ENCODE measurements around the gene CTR9. TPM values are rescaled to one million over a fixed set of nuclear protein-coding genes. Genes with fewer than 3 reads are reported as not detected.
A peak's percentile ranks its signal among the peaks of the same experiment; 100 is the strongest.

CTR9 gene
- total RNA-seq, 1 donor: 30.5 TPM

- DNase-seq (ENCODE audit: low read depth): peak; percentile 85
- TF ChIP-seq CTCF (IDR thresholded peaks at IDR 0.05; ENCODE audit: insufficient read depth, low read length): no peak
- H3K4me3 ChIP-seq (ENCODE audit: low read depth, low read length): no peak overlapping the region
Observed at GRCh38 chr11:10778217-10778970, 27.3 kb downstream of the CTR9 start.

GRCh38 chr11:10779086-10779485 lies 28.0 kb downstream of the CTR9 start:
- TF ChIP-seq CTCF (IDR thresholded peaks at IDR 0.05; ENCODE audit: insufficient read depth, low read length): no peak

GRCh38 chr11:10780040-10780439 lies 29.0 kb downstream of the CTR9 start:
- H3K4me3 ChIP-seq (ENCODE audit: low read depth, low read length): no peak overlapping the region
- no peak for DNase-seq (ENCODE audit: low read depth)
- no peak for TF ChIP-seq CTCF (IDR thresholded peaks at IDR 0.05; ENCODE audit: insufficient read depth, low read length)

More at GRCh38 chr11:10779086-10779485, 28.0 kb downstream of the CTR9 start:
- H3K4me3 ChIP-seq (ENCODE audit: low read depth, low read length): no peak overlapping the region
- DNase-seq (ENCODE audit: low read depth): peak; percentile 33

- peak; percentile 47 for DNase-seq (ENCODE audit: low read depth)
- no peak overlapping the region for H3K4me3 ChIP-seq (ENCODE audit: low read depth, low read length)
- no peak for TF ChIP-seq CTCF (IDR thresholded peaks at IDR 0.05; ENCODE audit: insufficient read depth, low read length)
Observed at GRCh38 chr11:10784232-10785145, 33.4 kb downstream of the CTR9 start.

- H3K4me3 ChIP-seq (ENCODE audit: low read depth, low read length): no peak overlapping the region
- no peak for DNase-seq (ENCODE audit: low read depth)
- TF ChIP-seq CTCF (IDR thresholded peaks at IDR 0.05; ENCODE audit: insufficient read depth, low read length): no peak
Observed at GRCh38 chr11:10785146-10785474, 34.1 kb downstream of the CTR9 start.

- DNase-seq (ENCODE audit: low read depth): no peak
- no peak for TF ChIP-seq CTCF (IDR thresholded peaks at IDR 0.05; ENCODE audit: insufficient read depth, low read length)
- H3K4me3 ChIP-seq (ENCODE audit: low read depth, low read length): no peak overlapping the region
Observed at GRCh38 chr11:10786451-10786850, 35.4 kb downstream of the CTR9 start.

Data from fibroblast of the aortic adventitia (primary cell).